Measurements from ENCODE around the gene FGB.
"Not testable (repeated sequence)": the region's sequence is repeated elsewhere in the genome, so short reads cannot be mapped to it uniquely, and the experiment has no call there.

Gene FGB

GRCh38 chr4:154597281-154597680 is 34.5 kb downstream of the FGB start:
- not testable (repeated sequence) for H3K9me3 ChIP-seq (ENCODE audit: control insufficient read depth, low read length); H3K4me3 ChIP-seq (ENCODE audit: extremely low read depth, insufficient read depth, low read length, poor library complexity, severe bottlenecking); H3K27ac ChIP-seq (ENCODE audit: low read depth, low read length, severe bottlenecking); H3K36me3 ChIP-seq (ENCODE audit: control insufficient read depth, insufficient read depth, low read length); H3K4me1 ChIP-seq (ENCODE audit: control insufficient read depth, insufficient read depth, low read length, poor library complexity, severe bottlenecking)
- 94 to 98% methylated on average over 8 to 10 of the region's 11 CpGs for WGBS, 2 experiments (ENCODE audit: insufficient coverage in 2 of 2)

- no peaks in the 10 kb centered on the region for H3K9me3 ChIP-seq (ENCODE audit: control insufficient read depth, low read length)
- no peaks in the 10 kb centered on the region for H3K4me1 ChIP-seq (ENCODE audit: control insufficient read depth, insufficient read depth, low read length, poor library complexity, severe bottlenecking)
- H3K36me3 ChIP-seq (ENCODE audit: control insufficient read depth, insufficient read depth, low read length), result no peaks in the 10 kb centered on the region
- H3K27ac ChIP-seq (ENCODE audit: low read depth, low read length, severe bottlenecking), result no peak overlapping the region
- WGBS, 2 experiments (ENCODE audit: insufficient coverage in 2 of 2), result 78 to 88% methylated on average over 4 of the region's 7 CpGs
- no peak overlapping the region for H3K4me3 ChIP-seq (ENCODE audit: extremely low read depth, insufficient read depth, low read length, poor library complexity, severe bottlenecking)
These were observed 35.3 kb downstream of the FGB start for GRCh38 chr4:154597798-154598774.

- 90% methylated on average over 1 of the region's 1 CpG; no CpG with 5 or more reads in 1 of the 2 experiments for whole genome bisulfite sequencing, 2 experiments (ENCODE audit: insufficient coverage in 2 of 2)
- Histone ChIP-seq H3K4me1 (ENCODE audit: control insufficient read depth, insufficient read depth, low read length, poor library complexity, severe bottlenecking) (no peaks in the 10 kb centered on the region), H3K36me3 (ENCODE audit: control insufficient read depth, insufficient read depth, low read length) (no peaks in the 10 kb centered on the region), H3K9me3 (ENCODE audit: control insufficient read depth, low read length) (no peaks in the 10 kb centered on the region), H3K27ac (ENCODE audit: low read depth, low read length, severe bottlenecking) (no peak overlapping the region), H3K4me3 (ENCODE audit: extremely low read depth, insufficient read depth, low read length, poor library complexity, severe bottlenecking) (no peak overlapping the region)
These were observed 39.7 kb downstream of the FGB start for GRCh38 chr4:154602404-154603020.

- H3K4me1 ChIP-seq (ENCODE audit: control insufficient read depth, insufficient read depth, low read length, poor library complexity, severe bottlenecking), result no peaks in the 10 kb centered on the region
- H3K4me3 ChIP-seq (ENCODE audit: extremely low read depth, insufficient read depth, low read length, poor library complexity, severe bottlenecking), result no peak overlapping the region
- no peaks in the 10 kb centered on the region for H3K36me3 ChIP-seq (ENCODE audit: control insufficient read depth, insufficient read depth, low read length)
- no peak overlapping the region for H3K27ac ChIP-seq (ENCODE audit: low read depth, low read length, severe bottlenecking)
- 83 to 95% methylated on average over 1 to 3 of the region's 6 CpGs for WGBS, 2 experiments (ENCODE audit: insufficient coverage in 2 of 2)
- H3K9me3 ChIP-seq (ENCODE audit: control insufficient read depth, low read length), result no peaks in the 10 kb centered on the region
These were observed 40.5 kb downstream of the FGB start for GRCh38 chr4:154603033-154603943.

- WGBS, 2 experiments (ENCODE audit: insufficient coverage in 2 of 2), result no CpG with 5 or more reads among the region's 4 CpGs
- no peak overlapping the region for H3K27ac ChIP-seq (ENCODE audit: low read depth, low read length, severe bottlenecking)
These were observed 41.9 kb downstream of the FGB start for GRCh38 chr4:154604696-154605200.

GRCh38 chr4:154606728-154607723 is 44.2 kb downstream of the FGB start:
- WGBS, 2 experiments (ENCODE audit: insufficient coverage in 2 of 2), result 80 to 87% methylated on average over 1 to 3 of the region's 6 CpGs
- no peaks in the 10 kb centered on the region for H3K36me3 ChIP-seq (ENCODE audit: control insufficient read depth, insufficient read depth, low read length)
- H3K27ac ChIP-seq (ENCODE audit: low read depth, low read length, severe bottlenecking), result no peak overlapping the region
- H3K9me3 ChIP-seq (ENCODE audit: control insufficient read depth, low read length), result no peaks in the 10 kb centered on the region
- H3K4me1 ChIP-seq (ENCODE audit: control insufficient read depth, insufficient read depth, low read length, poor library complexity, severe bottlenecking), result no peaks in the 10 kb centered on the region
- H3K4me3 ChIP-seq (ENCODE audit: extremely low read depth, insufficient read depth, low read length, poor library complexity, severe bottlenecking), result no peak overlapping the region

More at GRCh38 chr4:154604696-154605200, 41.9 kb downstream of the FGB start:
- Histone ChIP-seq H3K36me3 (ENCODE audit: control insufficient read depth, insufficient read depth, low read length) (no peaks in the 10 kb centered on the region), H3K9me3 (ENCODE audit: control insufficient read depth, low read length) (no peaks in the 10 kb centered on the region), H3K4me3 (ENCODE audit: extremely low read depth, insufficient read depth, low read length, poor library complexity, severe bottlenecking) (no peak overlapping the region), H3K4me1 (ENCODE audit: control insufficient read depth, insufficient read depth, low read length, poor library complexity, severe bottlenecking) (no peaks in the 10 kb centered on the region)

- Histone ChIP-seq H3K4me3 (ENCODE audit: extremely low read depth, insufficient read depth, low read length, poor library complexity, severe bottlenecking) (no peak overlapping the region), H3K9me3 (ENCODE audit: control insufficient read depth, low read length) (no peaks in the 10 kb centered on the region), H3K4me1 (ENCODE audit: control insufficient read depth, insufficient read depth, low read length, poor library complexity, severe bottlenecking) (no peaks in the 10 kb centered on the region), H3K27ac (ENCODE audit: low read depth, low read length, severe bottlenecking) (no peak overlapping the region), H3K36me3 (ENCODE audit: control insufficient read depth, insufficient read depth, low read length) (no peaks in the 10 kb centered on the region)
- 100% methylated on average over 1 of the region's 3 CpGs; no CpG with 5 or more reads in 1 of the 2 experiments for WGBS, 2 experiments (ENCODE audit: insufficient coverage in 2 of 2)
These were observed 45.8 kb downstream of the FGB start for GRCh38 chr4:154608361-154609252.

GRCh38 chr4:154609532-154609931 is 46.7 kb downstream of the FGB start:
- Histone ChIP-seq H3K4me3 (ENCODE audit: extremely low read depth, insufficient read depth, low read length, poor library complexity, severe bottlenecking) (no peak overlapping the region), H3K27ac (ENCODE audit: low read depth, low read length, severe bottlenecking) (no peak overlapping the region), H3K4me1 (ENCODE audit: control insufficient read depth, insufficient read depth, low read length, poor library complexity, severe bottlenecking) (no peaks in the 10 kb centered on the region), H3K9me3 (ENCODE audit: control insufficient read depth, low read length) (no peaks in the 10 kb centered on the region), H3K36me3 (ENCODE audit: control insufficient read depth, insufficient read depth, low read length) (no peaks in the 10 kb centered on the region)
- 100% methylated on average over 1 to 2 of the region's 4 CpGs for WGBS, 2 experiments (ENCODE audit: insufficient coverage in 2 of 2)

GRCh38 chr4:154610582-154610981 is 47.8 kb downstream of the FGB start:
- 100% methylated on average over 1 of the region's 4 CpGs for WGBS, 2 experiments (ENCODE audit: insufficient coverage in 2 of 2)
- no peak overlapping the region for H3K27ac ChIP-seq (ENCODE audit: low read depth, low read length, severe bottlenecking)
- H3K9me3 ChIP-seq (ENCODE audit: control insufficient read depth, low read length), result no peaks in the 10 kb centered on the region
- H3K4me3 ChIP-seq (ENCODE audit: extremely low read depth, insufficient read depth, low read length, poor library complexity, severe bottlenecking), result no peak overlapping the region
- H3K4me1 ChIP-seq (ENCODE audit: control insufficient read depth, insufficient read depth, low read length, poor library complexity, severe bottlenecking), result no peaks in the 10 kb centered on the region
- no peaks in the 10 kb centered on the region for H3K36me3 ChIP-seq (ENCODE audit: control insufficient read depth, insufficient read depth, low read length)
